Gastrocnemius medialis (tissue), 4 donors: ENCODE data around the gene KLRC1.

ENCODE experiments used
- CTCF ChIP-seq, 5 experiments: fragments of 450-650 bp in 3 of 5; fragments of 200-600 bp in 2 of 5; sonication (generic) in 2 of 5; IDR thresholded peaks in 4 of 5; conservative IDR thresholded peaks in 1 of 5; 1 replicate in 4 of 5; 2 replicates in 1 of 5; pipeline ENCODE4 v1.5.1; 2016 to 2019; ENCODE audit warnings: antibody characterized with exemption in 5 of 5, mild to moderate bottlenecking in 3 of 5, moderate library complexity in 3 of 5
- POLR2A ChIP-seq, 2 donors: fragments of 450-650 bp; IDR thresholded peaks; one replicate each; pipeline ENCODE4 v1.6.1; 2017; ENCODE audit warnings: antibody characterized with exemption in 2 of 2, mild to moderate bottlenecking in 2 of 2, moderate library complexity in 2 of 2

- TF ChIP-seq POLR2A (IDR thresholded peaks at IDR 0.05), result no peak
- no peak for TF ChIP-seq CTCF (IDR thresholded peaks at IDR 0.05 in 4 of 5, conservative IDR thresholded peaks at IDR 0.05 in 1 of 5)
Observed at GRCh38 chr12:10497602-10498001, 44.4 kb upstream of the KLRC1 start.
